ENCODE measurements around the gene SPATS1. TPM values are rescaled to one million over a fixed set of nuclear protein-coding genes. Genes with fewer than 3 reads are reported as not detected.

SPATS1 gene
- not detected in 2 replicates for total RNA-seq

DNA sequence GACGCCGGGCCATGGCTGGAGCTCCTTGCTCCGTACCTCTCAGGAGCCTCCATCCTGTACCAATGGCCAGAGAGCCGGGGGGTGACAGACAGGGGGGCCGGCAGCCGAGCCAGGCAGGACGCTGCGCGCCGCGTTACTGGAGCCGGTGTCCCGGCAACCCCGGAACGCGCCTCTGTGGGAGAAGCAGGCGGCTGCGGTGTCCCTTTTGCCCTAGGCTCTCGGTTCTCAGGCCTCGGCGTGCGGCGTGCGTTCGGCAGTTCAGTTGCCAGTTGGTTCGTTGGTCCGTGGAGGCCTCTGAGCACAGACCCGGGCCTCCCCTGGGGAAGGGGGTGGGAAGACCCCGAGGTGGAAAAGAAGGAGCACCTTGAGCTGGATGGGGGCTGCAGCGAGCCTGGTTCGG, at the start of gene SPATS1:
Gene SPATS1 (plus strand): TSS at position 162 of the 400 bp plus-strand sequence. CDS start 446 bp downstream, outside the sequence.

GRCh38 chr6:44312901-44313788, 29.3 kb upstream of the SPATS1 start, which contains the start of gene AARS2:
TSS of gene AARS2 (minus strand) at chr6:44313347. CDS start at chr6:44313323, 24 bp downstream.

DNA sequence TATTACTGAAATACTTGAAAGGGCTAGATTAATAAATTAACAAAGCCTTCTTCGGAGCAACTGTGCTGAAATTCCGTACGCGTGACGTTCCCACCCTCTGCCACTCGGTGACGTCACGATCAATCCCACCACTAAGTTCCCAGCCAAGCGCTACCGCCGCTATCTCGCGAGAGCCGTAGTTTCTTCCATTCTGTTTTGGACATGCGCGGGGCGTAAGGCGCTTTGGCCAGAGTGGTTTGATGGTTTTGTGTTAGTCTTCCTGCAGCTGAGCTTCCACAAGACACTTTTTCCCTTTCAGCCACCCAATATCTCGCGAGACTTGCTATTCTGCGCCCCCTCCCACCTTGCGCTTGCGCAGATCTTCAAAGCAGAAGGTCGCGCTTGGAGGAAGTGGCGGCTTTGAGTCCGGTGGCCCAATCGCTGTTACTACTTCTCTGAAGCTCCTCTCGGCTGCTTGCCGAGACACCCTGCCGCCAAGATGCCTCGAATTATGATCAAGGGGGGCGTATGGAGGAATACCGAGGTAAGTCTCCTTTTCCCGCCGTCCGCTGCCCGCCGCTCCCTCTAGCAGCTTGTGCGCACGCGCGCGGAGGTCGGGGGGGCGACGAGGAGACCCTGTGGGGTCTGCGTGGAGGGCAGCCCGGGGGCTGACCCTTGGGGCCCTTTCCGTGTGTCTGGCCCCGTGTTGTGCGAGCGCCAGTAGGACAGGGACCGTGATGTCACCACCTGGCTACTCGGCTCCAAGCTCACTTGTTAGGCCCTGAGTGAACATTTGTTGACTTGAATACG, 45.1 kb downstream of the SPATS1 start, which contains the start of gene CDC5L:
Gene CDC5L (plus strand): TSS at position 361 of the 789 bp plus-strand sequence. CDS start 118 bp downstream, at position 479.

Other genes starting within 250 kb of the SPATS1 start
- 67.4 and 97.3 TPM in 2 replicates for gene MRPL14, start 215.2 kb upstream of the SPATS1 start, total RNA-seq
- gene TMEM63B, start 215.1 kb upstream of the SPATS1 start, total RNA-seq: 25.3 and 32.9 TPM in 2 replicates
- not detected in 2 replicates for gene CAPN11, start 183.8 kb upstream of the SPATS1 start, total RNA-seq
- gene MYMX, start 125.7 kb upstream of the SPATS1 start, total RNA-seq: not detected in 2 replicates
- 11.4 and 15.1 TPM in 2 replicates for gene SLC29A1, start 119.1 kb upstream of the SPATS1 start, total RNA-seq
- gene HSP90AB1, start 95.5 kb upstream of the SPATS1 start, total RNA-seq: 642 and 947 TPM in 2 replicates
- 94.2 and 107 TPM in 2 replicates for gene SLC35B2, start 85.1 kb upstream of the SPATS1 start, total RNA-seq
- gene NFKBIE, start 77.1 kb upstream of the SPATS1 start, total RNA-seq: 5.2 and 7.5 TPM in 2 replicates
- gene TMEM151B, start 72.2 kb upstream of the SPATS1 start, total RNA-seq: under 0.01 TPM in 1 of 2 replicates, not detected in the other
- 25.7 and 31.5 TPM in 2 replicates for gene AARS2, start 29.3 kb upstream of the SPATS1 start, total RNA-seq
- 25.7 and 32.3 TPM in 2 replicates for gene CDC5L, start 45.1 kb downstream of the SPATS1 start, total RNA-seq